Measurements from ENCODE around the gene PXK.

PXK gene

DNA sequence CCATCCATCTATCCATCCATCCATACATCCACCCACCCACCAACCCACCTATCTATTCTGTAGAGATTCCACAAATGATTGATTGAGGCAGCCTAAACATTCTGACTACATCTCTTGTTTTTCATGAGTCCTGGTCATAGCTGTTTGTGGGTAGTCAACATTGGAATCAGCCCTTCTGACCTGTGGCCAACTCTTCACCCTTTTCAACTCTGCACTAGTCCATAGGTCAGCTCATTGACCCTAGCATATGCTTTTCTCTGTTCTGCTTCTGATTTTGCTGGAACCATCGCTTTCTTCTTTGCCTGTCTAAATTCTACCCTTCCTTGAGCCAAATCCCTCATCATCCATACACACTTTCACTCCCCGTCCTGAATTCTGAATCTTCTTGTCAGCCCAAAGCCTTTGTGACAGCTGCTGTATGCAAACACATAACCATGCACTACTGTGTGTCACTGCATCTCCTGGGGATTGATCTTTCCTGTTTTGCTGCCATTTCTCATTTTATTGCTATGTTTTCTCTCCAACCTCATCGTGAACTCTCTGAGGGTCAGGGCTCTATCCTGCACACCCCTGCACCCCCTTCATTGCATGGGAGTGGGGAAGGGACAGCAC is 142.4 kb downstream of the PXK start:
- no peak for TF ChIP-seq TAF1 (IDR thresholded peaks at IDR 0.05; ENCODE audit: low read depth)
- TF ChIP-seq MAX (IDR thresholded peaks at IDR 0.05), result no peak
- no peak for TF ChIP-seq EGR1 (IDR thresholded peaks at IDR 0.05)
- no peak for TF ChIP-seq TCF12 (IDR thresholded peaks at IDR 0.05; ENCODE audit: low read depth)
- TF ChIP-seq, protein P1, sequence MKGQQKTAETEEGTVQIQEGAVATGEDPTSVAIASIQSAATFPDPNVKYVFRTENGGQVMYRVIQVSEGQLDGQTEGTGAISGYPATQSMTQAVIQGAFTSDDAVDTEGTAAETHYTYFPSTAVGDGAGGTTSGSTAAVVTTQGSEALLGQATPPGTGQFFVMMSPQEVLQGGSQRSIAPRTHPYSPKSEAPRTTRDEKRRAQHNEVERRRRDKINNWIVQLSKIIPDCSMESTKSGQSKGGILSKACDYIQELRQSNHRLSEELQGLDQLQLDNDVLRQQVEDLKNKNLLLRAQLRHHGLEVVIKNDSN (IDR thresholded peaks at IDR 0.05), result no peak
- TF ChIP-seq RAD21 (IDR thresholded peaks at IDR 0.05; ENCODE audit: low read depth), result no peak
- TF ChIP-seq YY1 (IDR thresholded peaks at IDR 0.05; ENCODE audit: low read depth), result no peak
- TF ChIP-seq EP300 (IDR thresholded peaks at IDR 0.05; ENCODE audit: borderline replicate concordance), result no peak
- no peak for TF ChIP-seq CEBPB (IDR thresholded peaks at IDR 0.05)
- no peak for TF ChIP-seq REST (IDR thresholded peaks at IDR 0.05; ENCODE audit: low read depth)
- no peak for TF ChIP-seq FOXM1 (IDR thresholded peaks at IDR 0.05; ENCODE audit: borderline replicate concordance, low read depth)
- TF ChIP-seq CREB1 (IDR thresholded peaks at IDR 0.05; ENCODE audit: low read depth), result no peak
- TF ChIP-seq NFIC (IDR thresholded peaks at IDR 0.05), result no peak
- no peak for TF ChIP-seq ZBTB7A (IDR thresholded peaks at IDR 0.05; ENCODE audit: low read depth)

Data from Ishikawa (cell line).